ENCODE results near the gene DDX10. TPM values are rescaled to one million over a fixed set of nuclear protein-coding genes. Genes with fewer than 3 reads are reported as not detected.
"Not testable (repeated sequence)": the region's sequence is repeated elsewhere in the genome, so short reads cannot be mapped to it uniquely, and the experiment has no call there.

Gene DDX10
- total RNA-seq, 2 experiments from 2014 or later, result 15.0 to 15.4 TPM

GRCh38 chr11:108819957-108820356, 155.1 kb downstream of the DDX10 start:
- Histone ChIP-seq H3K4me3 (ENCODE audit: low read length) (no peak overlapping the region), H3K36me3 (ENCODE audit: insufficient read depth, low read length) (no peaks in the 10 kb centered on the region), H3K4me1 (ENCODE audit: insufficient read depth, low read length) (no peaks in the 10 kb centered on the region), H3K27ac (ENCODE audit: low read depth in 1 of 2, low read length in 2 of 2) (no peak overlapping the region), H3K27me3 (ENCODE audit: control insufficient read depth in 1 of 2, insufficient read depth in 2 of 2, low read length in 2 of 2) (no peaks in the 10 kb centered on the region), H3K9me3 (ENCODE audit: control insufficient read depth in 1 of 2, insufficient read depth in 1 of 2, low read length in 2 of 2) (no peaks in the 10 kb centered on the region)
- ATAC-seq (ENCODE audit: poor library complexity) (no peak), DNase-seq (no peak)
- Mint-ChIP-seq H3K27ac (no peak overlapping the region), H3K27me3 (no peaks in the 10 kb centered on the region), H3K9me3 (peaks cover 2% of the 10 kb centered on the region), H3K4me3 (no peak overlapping the region), H3K36me3 (ENCODE audit: low read depth) (peaks cover 9% of the 10 kb centered on the region), H3K4me1 (ENCODE audit: low read depth) (no peaks in the 10 kb centered on the region)
- intact Hi-C loops (cut with DNase I, micrococcal nuclease), result no loop called here
- ChIA-PET POLR2A (no interaction called here), CTCF (no interaction called here)
- TF ChIP-seq CTCF (IDR thresholded peaks at IDR 0.05), result no peak

- H3K27me3 ChIP-seq (ENCODE audit: control insufficient read depth in 1 of 2, insufficient read depth in 2 of 2, low read length in 2 of 2); intact Hi-C loops (cut with DNase I, micrococcal nuclease); H3K36me3 Mint-ChIP-seq (ENCODE audit: low read depth); H3K27me3 Mint-ChIP-seq; H3K36me3 ChIP-seq (ENCODE audit: insufficient read depth, low read length); CTCF ChIA-PET; H3K27ac Mint-ChIP-seq; H3K4me1 ChIP-seq (ENCODE audit: insufficient read depth, low read length); POLR2A ChIA-PET; H3K4me3 Mint-ChIP-seq; ATAC-seq (ENCODE audit: poor library complexity); H3K9me3 Mint-ChIP-seq; H3K9me3 ChIP-seq (ENCODE audit: control insufficient read depth in 1 of 2, insufficient read depth in 1 of 2, low read length in 2 of 2); H3K4me1 Mint-ChIP-seq (ENCODE audit: low read depth); H3K27ac ChIP-seq (ENCODE audit: low read depth in 1 of 2, low read length in 2 of 2); H3K4me3 ChIP-seq (ENCODE audit: low read length); DNase-seq: not testable (repeated sequence)
These were observed 159.1 kb downstream of the DDX10 start for GRCh38 chr11:108823960-108824359.

DNA sequence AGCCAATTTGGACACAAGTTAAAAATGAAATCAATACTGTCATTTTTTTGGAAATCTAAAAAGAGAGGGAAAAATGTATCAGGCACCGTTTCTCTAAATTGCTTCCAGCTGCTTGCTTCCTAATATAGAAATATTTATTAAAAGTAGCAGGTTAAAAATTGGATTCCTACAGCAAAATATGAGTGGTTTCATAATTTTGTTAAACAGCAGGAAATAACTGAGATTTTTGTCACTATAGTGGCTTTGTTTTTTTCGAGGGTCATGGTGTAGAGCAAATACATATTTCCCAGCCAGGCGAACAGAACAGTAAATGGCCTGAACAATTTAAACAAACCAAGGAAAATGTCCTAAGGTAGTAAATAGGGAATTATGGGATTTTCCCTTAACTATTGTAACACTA, 159.7 kb downstream of the DDX10 start:
- POLR2A ChIA-PET, result no interaction called here
- Mint-ChIP-seq H3K27ac (no peak overlapping the region), H3K36me3 (ENCODE audit: low read depth) (peaks cover 6% of the 10 kb centered on the region), H3K4me1 (ENCODE audit: low read depth) (peaks cover 3% of the 10 kb centered on the region), H3K9me3 (no peaks in the 10 kb centered on the region), H3K27me3 (no peaks in the 10 kb centered on the region), H3K4me3 (no peak overlapping the region)
- Histone ChIP-seq H3K4me1 (ENCODE audit: insufficient read depth, low read length) (no peaks in the 10 kb centered on the region), H3K4me3 (ENCODE audit: low read length) (no peak overlapping the region), H3K9me3 (ENCODE audit: control insufficient read depth in 1 of 2, insufficient read depth in 1 of 2, low read length in 2 of 2) (no peaks in the 10 kb centered on the region), H3K36me3 (ENCODE audit: insufficient read depth, low read length) (no peaks in the 10 kb centered on the region), H3K27ac (ENCODE audit: low read depth in 1 of 2, low read length in 2 of 2) (no peak overlapping the region), H3K27me3 (ENCODE audit: control insufficient read depth in 1 of 2, insufficient read depth in 2 of 2, low read length in 2 of 2) (no peaks in the 10 kb centered on the region)
- no peak for DNase-seq
- no peak for ATAC-seq (ENCODE audit: poor library complexity)
- intact Hi-C loops (cut with DNase I, micrococcal nuclease), result no loop called here
- CTCF ChIA-PET, result no interaction called here
- TF ChIP-seq CTCF (IDR thresholded peaks at IDR 0.05), result no peak

- Mint-ChIP-seq H3K9me3 (peaks cover 2% of the 10 kb centered on the region), H3K4me3 (no peak overlapping the region), H3K36me3 (ENCODE audit: low read depth) (peaks cover 12% of the 10 kb centered on the region), H3K27me3 (no peaks in the 10 kb centered on the region), H3K4me1 (ENCODE audit: low read depth) (peaks cover 8% of the 10 kb centered on the region), H3K27ac (no peak overlapping the region)
- ChIA-PET POLR2A (no interaction called here), CTCF (no interaction called here)
- H3K27ac ChIP-seq (ENCODE audit: low read depth in 1 of 2, low read length in 2 of 2), result no peak overlapping the region
- no peaks in the 10 kb centered on the region for H3K9me3 ChIP-seq (ENCODE audit: control insufficient read depth in 1 of 2, insufficient read depth in 1 of 2, low read length in 2 of 2)
- DNase-seq (no peak), ATAC-seq (ENCODE audit: poor library complexity) (no peak)
- no peak for TF ChIP-seq CTCF (IDR thresholded peaks at IDR 0.05)
- no peak overlapping the region for H3K4me3 ChIP-seq (ENCODE audit: low read length)
- intact Hi-C loops (cut with DNase I, micrococcal nuclease), result no loop called here
- no peaks in the 10 kb centered on the region for H3K36me3 ChIP-seq (ENCODE audit: insufficient read depth, low read length)
- no peaks in the 10 kb centered on the region for H3K4me1 ChIP-seq (ENCODE audit: insufficient read depth, low read length)
- H3K27me3 ChIP-seq (ENCODE audit: control insufficient read depth in 1 of 2, insufficient read depth in 2 of 2, low read length in 2 of 2), result no peaks in the 10 kb centered on the region
These were observed 160.5 kb downstream of the DDX10 start for GRCh38 chr11:108825381-108825780.

Data from CD4-positive, alpha-beta T cell (primary cell).